ENCODE data around the gene TMEM8B.
"Not testable (repeated sequence)": the region's sequence is repeated elsewhere in the genome, so short reads cannot be mapped to it uniquely, and the experiment has no call there.

The TMEM8B gene

GRCh38 chr9:35897376-35898099, 68.5 kb downstream of the TMEM8B start:
- H3K4me3 ChIP-seq (ENCODE audit: low read depth, low read length); DNase-seq (ENCODE audit: low read depth): not testable (repeated sequence)

- DNase-seq (ENCODE audit: low read depth): no peak
- H3K4me3 ChIP-seq (ENCODE audit: low read depth, low read length): no peak overlapping the region
These were observed 69.3 kb downstream of the TMEM8B start for GRCh38 chr9:35898337-35898736.

GRCh38 chr9:35899021-35899420, 70.0 kb downstream of the TMEM8B start:
- no peak for DNase-seq (ENCODE audit: low read depth)
- no peak overlapping the region for H3K4me3 ChIP-seq (ENCODE audit: low read depth, low read length)

GRCh38 chr9:35903049-35903448, 74.0 kb downstream of the TMEM8B start:
- no peak for DNase-seq (ENCODE audit: low read depth)

GRCh38 chr9:35904338-35904737, 75.3 kb downstream of the TMEM8B start:
- no peak for DNase-seq (ENCODE audit: low read depth)
- H3K4me3 ChIP-seq (ENCODE audit: low read depth, low read length): no peak overlapping the region

More at GRCh38 chr9:35903049-35903448, 74.0 kb downstream of the TMEM8B start:
- H3K4me3 ChIP-seq (ENCODE audit: low read depth, low read length): no peak overlapping the region

- DNase-seq (ENCODE audit: low read depth): peak; percentile 28
These were observed 76.2 kb downstream of the TMEM8B start for GRCh38 chr9:35905051-35905781.

GRCh38 chr9:35905912-35906679, 77.1 kb downstream of the TMEM8B start, which contains the start of gene HRCT1:
Gene HRCT1, plus strand, starts transcription at chr9:35906202. Its CDS starts 86 bp downstream, at chr9:35906288.
- no peak within 1 kb of the TSS for H3K4me3 ChIP-seq (ENCODE audit: low read depth, low read length)
- DNase-seq (ENCODE audit: low read depth): peak; percentile 97

More at GRCh38 chr9:35905051-35905781, 76.2 kb downstream of the TMEM8B start:
- H3K4me3 ChIP-seq (ENCODE audit: low read depth, low read length): no peak overlapping the region

- peak; percentile 95 for DNase-seq (ENCODE audit: low read depth)
- peak overlapping the region; percentile 25 for H3K4me3 ChIP-seq (ENCODE audit: low read depth, low read length)
These were observed 78.1 kb downstream of the TMEM8B start for GRCh38 chr9:35906923-35907699.

GRCh38 chr9:35907711-35908503, 78.9 kb downstream of the TMEM8B start:
- peak; percentile 99 for DNase-seq (ENCODE audit: low read depth)
- H3K4me3 ChIP-seq (ENCODE audit: low read depth, low read length): peak overlapping the region; percentile 25

GRCh38 chr9:35908504-35909125, 79.6 kb downstream of the TMEM8B start:
- no peak overlapping the region for H3K4me3 ChIP-seq (ENCODE audit: low read depth, low read length)
- no peak for DNase-seq (ENCODE audit: low read depth)

- DNase-seq (ENCODE audit: low read depth): no peak
- no peak within 1 kb of the TSS for H3K4me3 ChIP-seq (ENCODE audit: low read depth, low read length)
These were observed 80.2 kb downstream of the TMEM8B start, which contains the start of gene SPAAR for GRCh38 chr9:35909274-35909673. Gene SPAAR, plus strand, starts transcription at chr9:35909490. Its CDS starts 974 bp downstream, at chr9:35910464.

- H3K4me3 ChIP-seq (ENCODE audit: low read depth, low read length): no peak overlapping the region
- DNase-seq (ENCODE audit: low read depth): no peak
These were observed 80.9 kb downstream of the TMEM8B start for GRCh38 chr9:35909687-35910612.

GRCh38 chr9:35910613-35911359, 81.8 kb downstream of the TMEM8B start:
- peak; percentile 46 for DNase-seq (ENCODE audit: low read depth)
- H3K4me3 ChIP-seq (ENCODE audit: low read depth, low read length): no peak overlapping the region

GRCh38 chr9:35911690-35912089, 82.7 kb downstream of the TMEM8B start:
- DNase-seq (ENCODE audit: low read depth): no peak
- no peak overlapping the region for H3K4me3 ChIP-seq (ENCODE audit: low read depth, low read length)

- no peak for DNase-seq (ENCODE audit: low read depth)
These were observed 83.9 kb downstream of the TMEM8B start for GRCh38 chr9:35912791-35913400.

GRCh38 chr9:35913429-35913828, 84.4 kb downstream of the TMEM8B start:
- not testable (repeated sequence) for H3K4me3 ChIP-seq (ENCODE audit: low read depth, low read length); DNase-seq (ENCODE audit: low read depth)

More at GRCh38 chr9:35912791-35913400, 83.9 kb downstream of the TMEM8B start:
- no peak overlapping the region for H3K4me3 ChIP-seq (ENCODE audit: low read depth, low read length)

Measured in skeletal muscle cell (primary cell).